Measurements from ENCODE around the gene FNBP1. TPM values are rescaled to one million over a fixed set of nuclear protein-coding genes. Genes with fewer than 3 reads are reported as not detected.
A peak's percentile ranks its signal among the peaks of the same experiment; 100 is the strongest.
"Not testable (repeated sequence)": the region's sequence is repeated elsewhere in the genome, so short reads cannot be mapped to it uniquely, and the experiment has no call there.

The FNBP1 gene
- total and polyA plus RNA-seq, 8 donors = 30.4 to 51.8 (median 34.4) TPM

GRCh38 chr9:129995409-129996160, 47.4 kb downstream of the FNBP1 start:
- Histone ChIP-seq H3K4me3 (no peak overlapping the region), H3K27ac (peak overlapping the region; percentile 57 to 87), H3K4me1 (peaks cover under 1 to 57% of the 10 kb centered on the region in 2 donors), H3K36me3 (peaks cover 0 to 4% of the 10 kb centered on the region in 2 donors), H3K27me3 (no peaks in the 10 kb centered on the region), H3K9me3 (no peaks in the 10 kb centered on the region)
- intact Hi-C loops (cut with DNase I) = no loop called here
- DNase-seq (no peak), ATAC-seq (peak; percentile 65)
- TF ChIP-seq CTCF (IDR thresholded peaks at IDR 0.05) = no peak

- no peak overlapping the region for H3K4me3 ChIP-seq
- DNase-seq (no peak), ATAC-seq (no peak)
- H3K9me3 ChIP-seq = no peaks in the 10 kb centered on the region
- H3K27ac ChIP-seq = peak overlapping the region; percentile 41 to 87
- H3K27me3 ChIP-seq = no peaks in the 10 kb centered on the region
- TF ChIP-seq CTCF (IDR thresholded peaks at IDR 0.05) = no peak
- intact Hi-C loops (cut with DNase I) = no loop called here
- H3K4me1 ChIP-seq = peaks cover 6 to 64% of the 10 kb centered on the region in 2 donors
- H3K36me3 ChIP-seq = peaks cover 0 to 4% of the 10 kb centered on the region in 2 donors
Measured at GRCh38 chr9:129994882-129995281, 48.1 kb downstream of the FNBP1 start.

GRCh38 chr9:129991139-129991538, 51.9 kb downstream of the FNBP1 start:
- DNase-seq; ATAC-seq; H3K4me3 ChIP-seq; H3K27me3 ChIP-seq; H3K9me3 ChIP-seq; intact Hi-C loops (cut with DNase I); H3K36me3 ChIP-seq: not testable (repeated sequence)
- peak overlapping the region in 1 of 2 donors; percentile 64 for H3K27ac ChIP-seq
- peaks cover 9 to 45% of the 10 kb centered on the region in 2 donors for H3K4me1 ChIP-seq

- peak; percentile 41 for ATAC-seq
- no peaks in the 10 kb centered on the region for H3K27me3 ChIP-seq
- H3K4me1 ChIP-seq = peaks cover 9 to 38% of the 10 kb centered on the region in 2 donors
- peak overlapping the region in 1 of 2 donors; percentile 64 for H3K27ac ChIP-seq
- TF ChIP-seq CTCF (IDR thresholded peaks at IDR 0.05) = no peak
- intact Hi-C loops (cut with DNase I) = no loop called here
- no peak overlapping the region for H3K4me3 ChIP-seq
- no peaks in the 10 kb centered on the region for H3K9me3 ChIP-seq
- DNase-seq = no peak
- H3K36me3 ChIP-seq = peaks cover 0 to 4% of the 10 kb centered on the region in 2 donors
Measured at GRCh38 chr9:129990269-129991010, 52.5 kb downstream of the FNBP1 start.

- ATAC-seq = peak; percentile 21
Measured at GRCh38 chr9:129989740-129990139, 53.2 kb downstream of the FNBP1 start.

More at GRCh38 chr9:129989740-129990139, 53.2 kb downstream of the FNBP1 start:
- H3K4me3 ChIP-seq = no peak overlapping the region
- peaks cover 0 to 4% of the 10 kb centered on the region in 2 donors for H3K36me3 ChIP-seq
- peaks cover 9 to 31% of the 10 kb centered on the region in 2 donors for H3K4me1 ChIP-seq
- H3K27ac ChIP-seq = peak overlapping the region in 1 of 2 donors; percentile 64
- intact Hi-C loops (cut with DNase I) = no loop called here
- H3K27me3 ChIP-seq = no peaks in the 10 kb centered on the region
- TF ChIP-seq CTCF (IDR thresholded peaks at IDR 0.05) = no peak
- no peaks in the 10 kb centered on the region for H3K9me3 ChIP-seq
- no peak for DNase-seq

All from left lung (tissue), 10 donors.